ENCODE results near the gene STXBP5.
"Not testable (repeated sequence)": the region's sequence is repeated elsewhere in the genome, so short reads cannot be mapped to it uniquely, and the experiment has no call there.

Gene STXBP5

DNA sequence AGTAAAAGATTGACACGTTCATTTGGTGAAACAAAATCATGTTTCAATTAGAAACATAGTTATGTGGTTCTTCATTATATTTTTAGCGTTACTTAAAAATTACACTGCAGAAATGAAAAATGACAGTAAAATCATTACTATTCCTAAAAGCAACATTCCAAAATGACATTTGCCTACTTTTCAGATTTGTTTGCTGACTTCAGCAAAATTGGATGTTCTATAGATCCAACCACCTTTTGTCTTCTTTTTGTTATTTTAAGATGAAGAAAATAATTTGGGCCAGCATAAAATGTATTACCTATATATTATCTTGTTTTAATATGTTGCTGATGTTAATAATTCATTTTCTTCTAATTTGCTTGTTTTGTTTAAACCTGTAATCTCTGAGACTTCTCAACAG lies 30.5 kb downstream of the STXBP5 start:
- H3K4me3 ChIP-seq (ENCODE audit: low read depth, low read length), result no peak overlapping the region
- H3K4me1 ChIP-seq (ENCODE audit: control insufficient read depth, insufficient read depth, low read length), result peaks cover 3% of the 10 kb centered on the region
- H3K9me3 ChIP-seq (ENCODE audit: control insufficient read depth, insufficient read depth, low read length), result no peaks in the 10 kb centered on the region
- H3K9ac ChIP-seq (ENCODE audit: low read depth, low read length), result no peak overlapping the region
- no peaks in the 10 kb centered on the region for H3K27me3 ChIP-seq (ENCODE audit: control insufficient read depth, insufficient read depth, low read length)
- H3K36me3 ChIP-seq (ENCODE audit: control insufficient read depth, insufficient read depth, low read length), result no peaks in the 10 kb centered on the region

DNA sequence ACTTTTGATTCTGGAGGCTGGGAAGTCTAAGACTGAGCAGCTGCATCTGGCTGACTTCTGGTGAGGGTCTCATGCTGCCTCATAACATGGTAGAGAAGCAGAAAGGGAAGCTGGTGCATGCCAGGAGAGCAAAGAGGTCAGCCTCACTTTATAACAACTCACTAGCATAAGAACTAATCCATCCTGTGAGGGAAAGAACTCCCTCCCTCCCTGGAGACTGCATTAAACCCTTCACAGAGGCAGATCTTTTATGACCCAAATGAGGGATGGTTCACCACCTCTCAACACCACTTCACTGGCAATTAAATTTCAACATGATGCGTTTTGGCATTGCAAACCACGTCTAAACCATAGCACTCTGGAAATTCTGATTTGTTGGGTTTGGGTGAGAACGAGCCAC lies 33.9 kb downstream of the STXBP5 start:
- Histone ChIP-seq H3K4me3 (ENCODE audit: low read depth, low read length) (no peak overlapping the region), H3K36me3 (ENCODE audit: control insufficient read depth, insufficient read depth, low read length) (no peaks in the 10 kb centered on the region), H3K4me1 (ENCODE audit: control insufficient read depth, insufficient read depth, low read length) (peaks cover 3% of the 10 kb centered on the region), H3K27me3 (ENCODE audit: control insufficient read depth, insufficient read depth, low read length) (no peaks in the 10 kb centered on the region), H3K9me3 (ENCODE audit: control insufficient read depth, insufficient read depth, low read length) (no peaks in the 10 kb centered on the region), H3K9ac (ENCODE audit: low read depth, low read length) (no peak overlapping the region)

DNA sequence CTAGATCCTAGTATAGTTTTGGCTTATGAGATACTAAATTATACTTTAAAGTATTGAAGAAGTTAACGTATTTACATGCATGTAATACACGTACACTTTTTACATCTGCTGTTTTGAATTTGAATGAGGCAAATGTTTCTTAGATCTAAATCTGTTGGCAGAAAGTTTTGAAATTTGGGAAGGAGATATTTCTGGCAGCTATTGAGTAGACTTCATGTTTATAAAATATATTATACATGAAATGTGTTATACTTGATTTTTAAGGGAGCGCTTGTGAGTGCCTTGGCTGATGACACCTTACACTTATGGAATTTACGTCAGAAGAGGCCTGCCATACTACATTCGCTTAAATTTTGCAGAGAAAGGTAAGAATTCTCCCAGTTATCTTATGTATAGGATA lies 34.7 kb downstream of the STXBP5 start:
- H3K9me3 ChIP-seq (ENCODE audit: control insufficient read depth, insufficient read depth, low read length), result no peaks in the 10 kb centered on the region
- H3K4me1 ChIP-seq (ENCODE audit: control insufficient read depth, insufficient read depth, low read length), result peaks cover 3% of the 10 kb centered on the region
- H3K9ac ChIP-seq (ENCODE audit: low read depth, low read length), result no peak overlapping the region
- H3K36me3 ChIP-seq (ENCODE audit: control insufficient read depth, insufficient read depth, low read length), result no peaks in the 10 kb centered on the region
- H3K27me3 ChIP-seq (ENCODE audit: control insufficient read depth, insufficient read depth, low read length), result no peaks in the 10 kb centered on the region
- no peak overlapping the region for H3K4me3 ChIP-seq (ENCODE audit: low read depth, low read length)

DNA sequence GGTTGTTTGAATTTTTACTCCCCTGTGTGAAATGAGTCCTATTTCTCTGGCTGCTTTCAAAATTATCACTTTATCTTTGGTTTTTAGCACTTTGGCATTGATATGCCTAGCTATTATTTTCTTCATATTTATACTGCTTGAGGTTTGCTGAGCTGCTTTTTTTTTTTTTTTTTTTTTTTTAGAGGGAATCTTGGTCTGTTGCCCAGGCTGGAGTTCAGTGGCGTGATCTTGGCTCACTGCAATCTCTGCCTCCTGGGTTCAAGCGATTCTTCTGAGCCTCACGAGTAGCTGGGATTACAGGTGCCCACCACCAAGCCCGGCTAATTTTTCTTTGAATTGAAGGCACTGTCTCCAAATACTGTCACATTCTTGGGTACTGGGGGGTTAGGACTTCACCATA lies 40.6 kb downstream of the STXBP5 start:
- H3K9me3 ChIP-seq (ENCODE audit: control insufficient read depth, insufficient read depth, low read length), result no peaks in the 10 kb centered on the region
- H3K36me3 ChIP-seq (ENCODE audit: control insufficient read depth, insufficient read depth, low read length), result no peaks in the 10 kb centered on the region
- H3K4me1 ChIP-seq (ENCODE audit: control insufficient read depth, insufficient read depth, low read length), result no peaks in the 10 kb centered on the region
- H3K9ac ChIP-seq (ENCODE audit: low read depth, low read length), result no peak overlapping the region
- no peak overlapping the region for H3K4me3 ChIP-seq (ENCODE audit: low read depth, low read length)
- no peaks in the 10 kb centered on the region for H3K27me3 ChIP-seq (ENCODE audit: control insufficient read depth, insufficient read depth, low read length)

DNA sequence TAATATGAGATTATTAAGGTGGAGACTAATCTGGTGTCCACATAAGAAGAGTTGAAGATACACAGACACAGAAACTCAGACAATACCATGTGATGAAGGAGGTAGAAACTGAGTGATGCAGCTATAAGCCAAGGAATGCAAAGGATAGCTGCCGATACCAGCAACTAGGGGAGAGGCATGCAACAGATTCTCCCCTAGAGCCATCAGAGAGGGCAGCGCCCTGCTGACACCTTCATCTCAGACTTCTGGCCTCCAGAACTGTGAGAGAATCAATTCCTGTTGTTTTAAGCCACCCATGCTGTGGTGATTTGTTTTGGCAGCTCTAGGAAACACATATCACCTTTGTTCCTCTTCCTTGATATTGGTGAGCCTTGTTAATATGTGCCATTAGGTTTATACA lies 41.5 kb downstream of the STXBP5 start:
- no peak overlapping the region for H3K9ac ChIP-seq (ENCODE audit: low read depth, low read length)
- no peaks in the 10 kb centered on the region for H3K36me3 ChIP-seq (ENCODE audit: control insufficient read depth, insufficient read depth, low read length)
- no peaks in the 10 kb centered on the region for H3K9me3 ChIP-seq (ENCODE audit: control insufficient read depth, insufficient read depth, low read length)
- H3K27me3 ChIP-seq (ENCODE audit: control insufficient read depth, insufficient read depth, low read length), result no peaks in the 10 kb centered on the region
- H3K4me1 ChIP-seq (ENCODE audit: control insufficient read depth, insufficient read depth, low read length), result no peaks in the 10 kb centered on the region
- no peak overlapping the region for H3K4me3 ChIP-seq (ENCODE audit: low read depth, low read length)

DNA sequence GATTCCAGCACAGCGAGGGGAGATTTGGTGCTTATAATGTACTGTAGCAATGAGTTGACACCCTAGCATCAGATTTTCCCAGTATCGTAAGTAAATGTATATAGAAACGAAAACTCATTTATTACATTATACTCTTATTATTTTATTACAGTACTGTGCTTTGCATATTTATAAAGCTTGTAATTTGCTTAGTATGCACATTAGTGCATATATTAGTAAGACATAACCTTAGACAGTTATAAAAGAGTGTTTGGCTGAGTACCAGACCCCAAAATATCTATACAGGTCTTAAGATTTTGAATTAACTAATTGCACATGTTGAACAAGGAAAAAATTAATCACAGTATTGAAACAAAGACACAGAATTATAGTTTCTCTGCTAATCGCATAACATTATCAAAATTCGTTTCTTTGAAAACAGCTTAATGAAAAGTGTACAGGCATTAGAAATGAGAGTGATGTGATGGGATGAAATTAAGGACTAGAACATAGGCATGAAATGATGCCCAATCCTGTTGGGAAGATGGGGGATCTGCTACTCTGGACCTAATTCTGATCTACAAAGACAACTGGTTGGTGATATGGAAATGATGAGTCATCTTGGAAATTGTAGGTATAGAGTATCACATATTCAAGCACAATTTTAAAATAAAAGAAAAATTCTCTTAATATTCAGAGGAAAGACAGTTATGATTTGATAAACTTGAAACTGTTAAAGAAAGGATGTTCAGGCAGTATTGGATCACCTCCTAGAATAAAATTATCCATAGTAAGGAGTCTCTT lies 42.8 kb downstream of the STXBP5 start:
- Histone ChIP-seq H3K27me3 (ENCODE audit: control insufficient read depth, insufficient read depth, low read length) (no peaks in the 10 kb centered on the region), H3K9me3 (ENCODE audit: control insufficient read depth, insufficient read depth, low read length) (no peaks in the 10 kb centered on the region), H3K4me3 (ENCODE audit: low read depth, low read length) (no peak overlapping the region), H3K36me3 (ENCODE audit: control insufficient read depth, insufficient read depth, low read length) (peaks cover 3% of the 10 kb centered on the region), H3K4me1 (ENCODE audit: control insufficient read depth, insufficient read depth, low read length) (no peaks in the 10 kb centered on the region), H3K9ac (ENCODE audit: low read depth, low read length) (no peak overlapping the region)

DNA sequence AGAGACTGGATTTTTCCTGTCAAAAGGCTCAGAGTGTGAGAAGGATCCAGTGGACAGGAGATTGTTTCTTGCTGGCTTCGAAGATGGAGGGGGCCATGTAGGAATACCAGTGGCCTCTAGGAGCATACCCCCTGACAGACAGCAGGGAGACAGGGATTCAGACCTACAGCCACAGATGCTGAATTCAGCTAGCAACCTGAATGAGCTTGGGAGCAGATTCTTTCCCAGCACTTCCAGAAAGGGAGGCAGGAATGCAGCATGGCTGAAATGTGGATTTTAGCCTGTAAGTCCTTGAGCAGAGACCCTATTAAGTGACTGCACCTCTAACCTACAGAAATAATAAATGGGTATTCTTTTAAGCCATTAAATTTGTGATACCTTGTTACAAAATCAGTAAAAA lies 44.6 kb downstream of the STXBP5 start:
- peaks cover 3% of the 10 kb centered on the region for H3K36me3 ChIP-seq (ENCODE audit: control insufficient read depth, insufficient read depth, low read length)
- no peaks in the 10 kb centered on the region for H3K27me3 ChIP-seq (ENCODE audit: control insufficient read depth, insufficient read depth, low read length)
- no peaks in the 10 kb centered on the region for H3K4me1 ChIP-seq (ENCODE audit: control insufficient read depth, insufficient read depth, low read length)
- H3K9me3 ChIP-seq (ENCODE audit: control insufficient read depth, insufficient read depth, low read length), result no peaks in the 10 kb centered on the region
- no peak overlapping the region for H3K4me3 ChIP-seq (ENCODE audit: low read depth, low read length)
- H3K9ac ChIP-seq (ENCODE audit: low read depth, low read length), result no peak overlapping the region

DNA sequence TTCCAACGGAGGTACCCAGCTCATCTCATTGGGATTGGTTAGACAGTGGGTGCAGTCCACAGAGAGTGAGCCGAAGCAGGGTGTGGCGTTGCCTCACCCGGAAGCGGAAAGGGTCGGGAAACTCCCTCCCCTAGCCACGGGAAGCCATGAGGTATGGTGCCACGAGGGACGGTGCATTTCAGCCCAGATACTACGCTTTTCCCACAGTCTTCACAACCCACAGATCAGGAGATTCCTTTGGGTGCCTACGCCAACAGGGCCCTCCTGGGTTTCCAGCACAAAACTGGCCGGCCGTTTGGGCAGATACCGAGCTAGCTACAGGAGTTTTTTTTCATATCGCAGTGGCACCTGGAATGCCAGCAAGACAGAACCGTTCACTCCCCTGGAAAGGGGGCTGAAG lies 46.9 kb downstream of the STXBP5 start:
- Histone ChIP-seq H3K4me1 (ENCODE audit: control insufficient read depth, insufficient read depth, low read length) (no peaks in the 10 kb centered on the region), H3K27me3 (ENCODE audit: control insufficient read depth, insufficient read depth, low read length) (no peaks in the 10 kb centered on the region), H3K9ac (ENCODE audit: low read depth, low read length) (no peak overlapping the region), H3K36me3 (ENCODE audit: control insufficient read depth, insufficient read depth, low read length) (peaks cover 3% of the 10 kb centered on the region), H3K4me3 (ENCODE audit: low read depth, low read length) (no peak overlapping the region), H3K9me3 (ENCODE audit: control insufficient read depth, insufficient read depth, low read length) (no peaks in the 10 kb centered on the region)

DNA sequence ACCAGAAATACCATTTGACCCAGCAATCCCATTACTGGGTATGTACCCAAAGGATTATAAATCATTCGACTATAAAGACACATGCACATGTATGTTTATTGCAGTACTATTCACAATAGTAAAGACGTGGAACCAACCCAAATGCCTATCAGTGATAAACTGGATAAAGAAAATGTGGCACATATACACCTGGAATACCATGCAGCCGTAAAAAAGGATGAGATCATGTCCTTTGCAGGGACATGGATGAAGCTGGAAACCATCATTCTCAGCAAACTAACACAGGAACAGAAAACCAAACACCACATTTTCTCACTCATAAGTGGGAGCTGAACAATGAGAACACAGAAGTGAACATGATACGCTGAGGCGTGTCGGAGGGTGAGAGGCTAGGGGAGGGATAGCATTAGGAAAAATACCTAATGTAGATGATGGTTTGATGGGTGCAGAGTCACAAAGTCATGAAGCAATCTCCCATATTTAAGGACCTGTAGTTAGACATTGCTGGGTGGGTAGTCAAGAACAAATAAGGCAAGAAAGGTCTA lies 50.8 kb downstream of the STXBP5 start:
- not testable (repeated sequence) for H3K4me3 ChIP-seq (ENCODE audit: low read depth, low read length); H3K9ac ChIP-seq (ENCODE audit: low read depth, low read length); H3K4me1 ChIP-seq (ENCODE audit: control insufficient read depth, insufficient read depth, low read length); H3K36me3 ChIP-seq (ENCODE audit: control insufficient read depth, insufficient read depth, low read length); H3K9me3 ChIP-seq (ENCODE audit: control insufficient read depth, insufficient read depth, low read length); H3K27me3 ChIP-seq (ENCODE audit: control insufficient read depth, insufficient read depth, low read length)

DNA sequence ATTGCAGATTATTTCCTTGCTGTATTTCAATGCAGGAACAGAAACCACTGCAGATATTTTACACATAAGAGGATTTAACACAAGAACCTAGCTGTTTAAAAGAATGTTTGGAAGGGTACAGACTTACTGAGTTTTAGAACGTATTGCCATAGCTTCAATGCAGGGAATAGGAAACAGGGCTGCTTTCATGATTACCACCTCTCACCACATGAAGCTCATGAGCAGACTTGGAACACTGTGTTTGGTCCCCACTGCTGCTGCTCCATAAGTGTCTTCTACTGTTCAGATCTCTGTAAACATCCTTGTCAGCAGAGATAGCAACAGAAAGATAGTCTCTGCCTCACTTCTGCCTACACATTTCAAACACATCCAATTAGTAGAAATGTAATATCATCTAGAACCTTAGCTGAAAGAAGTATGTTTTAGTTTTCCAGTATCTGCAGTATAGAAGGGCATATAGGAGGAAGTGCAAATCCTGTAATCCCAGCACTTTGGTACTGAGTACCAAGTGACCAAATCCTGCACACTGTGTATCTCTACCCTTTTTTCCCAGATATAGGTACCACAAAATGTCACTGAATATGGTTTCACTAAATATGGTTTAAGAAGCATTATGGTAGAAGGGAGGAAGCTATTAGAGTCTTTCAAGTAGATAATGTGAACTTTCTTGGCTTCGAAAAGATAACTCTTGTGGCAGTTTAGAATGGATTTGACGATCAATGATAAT lies 51.9 kb downstream of the STXBP5 start:
- peaks cover under 1% of the 10 kb centered on the region for H3K36me3 ChIP-seq (ENCODE audit: control insufficient read depth, insufficient read depth, low read length)
- H3K4me3 ChIP-seq (ENCODE audit: low read depth, low read length), result no peak overlapping the region
- no peaks in the 10 kb centered on the region for H3K27me3 ChIP-seq (ENCODE audit: control insufficient read depth, insufficient read depth, low read length)
- no peaks in the 10 kb centered on the region for H3K4me1 ChIP-seq (ENCODE audit: control insufficient read depth, insufficient read depth, low read length)
- no peaks in the 10 kb centered on the region for H3K9me3 ChIP-seq (ENCODE audit: control insufficient read depth, insufficient read depth, low read length)
- H3K9ac ChIP-seq (ENCODE audit: low read depth, low read length), result no peak overlapping the region

DNA sequence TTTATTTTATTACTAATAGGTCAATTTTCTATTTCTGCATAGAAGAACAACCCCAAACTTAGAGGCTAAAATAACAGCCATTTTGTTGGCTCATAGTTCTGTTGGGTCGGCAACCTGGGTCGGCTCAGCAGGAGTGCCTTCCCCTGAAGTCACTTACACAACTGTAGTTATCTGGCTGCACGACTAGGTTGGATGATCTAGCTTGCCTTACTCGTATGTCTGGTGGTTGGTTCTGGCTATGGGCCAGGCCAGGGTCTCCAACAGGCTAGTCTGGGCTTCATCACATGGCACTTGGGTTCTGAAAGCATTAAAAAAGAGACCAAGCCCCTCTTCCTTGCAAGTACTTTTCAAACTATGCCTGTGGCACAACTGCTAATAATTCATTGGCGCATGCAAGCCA lies 53.5 kb downstream of the STXBP5 start:
- H3K4me1 ChIP-seq (ENCODE audit: control insufficient read depth, insufficient read depth, low read length), result no peaks in the 10 kb centered on the region
- H3K36me3 ChIP-seq (ENCODE audit: control insufficient read depth, insufficient read depth, low read length), result no peaks in the 10 kb centered on the region
- H3K9ac ChIP-seq (ENCODE audit: low read depth, low read length), result no peak overlapping the region
- no peaks in the 10 kb centered on the region for H3K9me3 ChIP-seq (ENCODE audit: control insufficient read depth, insufficient read depth, low read length)
- no peaks in the 10 kb centered on the region for H3K27me3 ChIP-seq (ENCODE audit: control insufficient read depth, insufficient read depth, low read length)
- H3K4me3 ChIP-seq (ENCODE audit: low read depth, low read length), result no peak overlapping the region

DNA sequence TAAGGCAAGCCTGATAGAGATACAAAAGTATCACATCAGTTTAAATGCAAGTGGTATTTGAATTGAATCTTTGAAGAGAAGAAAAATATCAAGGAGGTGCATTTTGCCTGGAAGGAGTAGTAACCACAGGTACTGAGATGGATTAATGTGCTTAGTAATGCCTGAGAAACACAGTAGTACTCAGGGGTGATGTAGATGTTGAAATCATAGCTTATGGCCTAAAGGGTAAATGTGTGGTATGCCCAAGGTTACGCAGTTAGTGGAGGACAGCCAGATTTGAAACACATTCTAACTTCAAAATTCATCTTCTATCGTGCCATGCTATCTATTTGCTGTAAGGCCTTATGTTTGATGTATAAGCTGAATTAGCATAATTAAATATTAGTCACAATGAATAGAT lies 55.9 kb downstream of the STXBP5 start:
- no peak overlapping the region for H3K4me3 ChIP-seq (ENCODE audit: low read depth, low read length)
- H3K4me1 ChIP-seq (ENCODE audit: control insufficient read depth, insufficient read depth, low read length), result no peaks in the 10 kb centered on the region
- no peaks in the 10 kb centered on the region for H3K36me3 ChIP-seq (ENCODE audit: control insufficient read depth, insufficient read depth, low read length)
- no peaks in the 10 kb centered on the region for H3K27me3 ChIP-seq (ENCODE audit: control insufficient read depth, insufficient read depth, low read length)
- H3K9me3 ChIP-seq (ENCODE audit: control insufficient read depth, insufficient read depth, low read length), result no peaks in the 10 kb centered on the region
- H3K9ac ChIP-seq (ENCODE audit: low read depth, low read length), result no peak overlapping the region

Measured in iPS-15b (cell line).